H1 (cell line): ENCODE results near the gene ELMO1. TPM values are rescaled to one million over a fixed set of nuclear protein-coding genes. Genes with fewer than 3 reads are reported as not detected.

Experiments used
- CTCF ChIA-PET: fragments of 300-600 bp; sonication (Branson Sonifier 250); formaldehyde crosslinking; loops from one replicate; lab custom pipeline; 2021; ENCODE audit not compliant: partially characterized antibody; lab: Charles Lee
- POLR2A ChIA-PET: fragments of 300-600 bp; sonication (Branson Sonifier 250); formaldehyde crosslinking; loops from one replicate; lab custom pipeline; 2021; ENCODE audit warnings: inconsistent platforms; ENCODE audit not compliant: partially characterized antibody; lab: Charles Lee
- DNase-seq, 2 experiments: peaks; one replicate each; pipeline versions ENCODE4 v3.0.0 to v3.0.0-alpha.2; 2010 to 2022; ENCODE audit warnings: low spot score in 2 of 2, low read depth in 1 of 2, mixed read lengths in 1 of 2
- FAIRE-seq: peaks from 2 replicates; lab custom pipeline; 2011; peaks lifted over from hg19 to GRCh38; lab: Jason Lieb, UNC
- H2AFZ ChIP-seq: 2 replicates; pipeline ENCODE4 v1.8.1; 2012; ENCODE audit warnings: low read length, inconsistent platforms
- H2AK5ac ChIP-seq: 2 replicates; pipeline ENCODE4 v1.6.1; 2013; ENCODE audit warnings: low read depth, low read length
- H2BK120ac ChIP-seq: replicated peaks from 2 replicates; pipeline ENCODE3; 2013; ENCODE audit warnings: low read depth, low read length, inconsistent platforms
- H2BK12ac ChIP-seq: 2 replicates; pipeline ENCODE4 v1.6.1; 2013; ENCODE audit warnings: low read depth, low read length
- H2BK15ac ChIP-seq: 2 replicates; pipeline ENCODE4 v1.6.1; 2013; ENCODE audit warnings: low read length
- H2BK20ac ChIP-seq: 2 replicates; pipeline ENCODE4 v1.6.1; 2013; ENCODE audit warnings: low read length
- H2BK5ac ChIP-seq: 2 replicates; pipeline ENCODE4 v1.6.1; 2013; ENCODE audit warnings: low read depth, low read length
- H3K14ac ChIP-seq: 2 replicates; pipeline ENCODE4 v1.6.1; 2013; ENCODE audit warnings: inconsistent platforms; ENCODE audit not compliant: insufficient read length
- H3K18ac ChIP-seq: 2 replicates; pipeline ENCODE4 v1.6.1; 2013; ENCODE audit warnings: low read length; ENCODE audit errors: extremely low read depth
- H3K23ac ChIP-seq: 2 replicates; pipeline ENCODE4 v1.6.1; 2013; ENCODE audit warnings: inconsistent platforms; ENCODE audit not compliant: insufficient read length
- H3K23me2 ChIP-seq: 2 replicates; pipeline ENCODE4 v1.6.1; 2013; ENCODE audit warnings: low read depth, low read length
- H3K27ac ChIP-seq: 2 replicates; pipeline ENCODE4 v1.6.1; 2011; ENCODE audit warnings: low read depth, low read length, inconsistent platforms
- H3K27me3 ChIP-seq, 4 experiments: replicated peaks in 1 of 4; 1 replicate in 1 of 4; 2 replicates in 3 of 4; pipeline versions ENCODE4 v1.6.1 to v1.8.1; 2011 to 2013; ENCODE audit warnings: low read length in 3 of 4, mild to moderate bottlenecking in 3 of 4, inconsistent platforms in 2 of 4, mixed read lengths in 2 of 4, moderate library complexity in 1 of 4; ENCODE audit not compliant: control insufficient read depth in 3 of 4, insufficient read depth in 3 of 4; ENCODE audit errors: extremely low read depth in 1 of 4
- H3K36me3 ChIP-seq, 4 experiments: 2 replicates each; pipeline versions ENCODE4 v1.6.1 to v1.8.1; 2011 to 2013; ENCODE audit warnings: mild to moderate bottlenecking in 4 of 4, low read length in 3 of 4, moderate library complexity in 2 of 4, control low read depth in 1 of 4, inconsistent platforms in 1 of 4; ENCODE audit not compliant: insufficient read depth in 4 of 4, control insufficient read depth in 2 of 4
- H3K4ac ChIP-seq: replicated peaks from 2 replicates; pipeline ENCODE3; 2013; ENCODE audit warnings: low read length, low read depth, mixed read lengths, inconsistent platforms; ENCODE audit not compliant: insufficient read length
- H3K4me1 ChIP-seq, 4 experiments: replicated peaks in 1 of 4; 1 replicate in 1 of 4; 2 replicates in 3 of 4; pipeline versions ENCODE4 v1.6.1 to v1.8.1; 2011 to 2013; ENCODE audit warnings: low read length in 3 of 4, inconsistent platforms in 2 of 4, mixed read lengths in 1 of 4; ENCODE audit not compliant: insufficient read depth in 4 of 4, control insufficient read depth in 3 of 4
- H3K4me2 ChIP-seq, 2 experiments: 2 replicates each; pipeline versions ENCODE4 v1.6.1 to v1.8.1; 2011 to 2013; ENCODE audit warnings: low read depth in 2 of 2, low read length in 2 of 2, control low read depth in 1 of 2, inconsistent platforms in 1 of 2, mild to moderate bottlenecking in 1 of 2; ENCODE audit not compliant: insufficient read depth in 1 of 2
- H3K4me3 ChIP-seq, 4 experiments: fragments of 200-600, 300-600 bp in 1 of 4; sonication (generic), shearing (Covaris generic), sonication (Bioruptor Twin) in 1 of 4; 2 replicates each; pipeline versions ENCODE4 v1.5.1 to v1.8.1; 2011 to 2016; ENCODE audit warnings: low read length in 4 of 4, low read depth in 3 of 4, control low read depth in 2 of 4, inconsistent platforms in 2 of 4, mild to moderate bottlenecking in 2 of 4, mixed read lengths in 1 of 4, moderate library complexity in 1 of 4; ENCODE audit not compliant: insufficient read depth in 2 of 4; ENCODE audit errors: extremely low read depth in 1 of 4
- H3K56ac ChIP-seq: replicated peaks from 2 replicates; pipeline ENCODE3; 2013; ENCODE audit warnings: low read depth, mild to moderate bottlenecking, mixed read lengths, low read length, inconsistent platforms; ENCODE audit not compliant: insufficient read length
- H3K79me1 ChIP-seq: 2 replicates; pipeline ENCODE4 v1.6.1; 2013; ENCODE audit warnings: low read depth, low read length, control low read depth
- H3K79me2 ChIP-seq, 2 experiments: 2 replicates each; pipeline versions ENCODE4 v1.6.1 to v1.8.1; 2012 to 2013; ENCODE audit warnings: low read length in 2 of 2, mild to moderate bottlenecking in 2 of 2, inconsistent platforms in 1 of 2; ENCODE audit not compliant: insufficient read depth in 2 of 2, control insufficient read depth in 1 of 2
- H3K9ac ChIP-seq, 4 experiments: replicated peaks in 1 of 4; 1 replicate in 1 of 4; 2 replicates in 3 of 4; pipeline versions ENCODE4 v1.6.1 to v1.8.1; 2011 to 2013; ENCODE audit warnings: low read depth in 3 of 4, low read length in 3 of 4, control low read depth in 2 of 4, mild to moderate bottlenecking in 2 of 4, moderate library complexity in 2 of 4, inconsistent platforms in 1 of 4; ENCODE audit errors: extremely low read depth in 1 of 4
- H3K9me3 ChIP-seq, 2 experiments: 2 replicates each; pipeline versions ENCODE4 v1.6.1 to v1.8.1; 2012 to 2013; ENCODE audit warnings: mild to moderate bottlenecking in 2 of 2, moderate library complexity in 2 of 2, control low read depth in 1 of 2, inconsistent platforms in 1 of 2, low read depth in 1 of 2, low read length in 1 of 2, mixed read lengths in 1 of 2; ENCODE audit not compliant: insufficient read depth in 2 of 2
- H4K20me1 ChIP-seq, 2 experiments: replicated peaks in 1 of 2; 2 replicates each; pipeline versions ENCODE3 to v1.8.1; 2011 to 2013; ENCODE audit warnings: inconsistent platforms in 2 of 2, low read length in 2 of 2, mild to moderate bottlenecking in 1 of 2; ENCODE audit not compliant: insufficient read depth in 2 of 2, control insufficient read depth in 1 of 2
- H4K5ac ChIP-seq: 2 replicates; pipeline ENCODE4 v1.6.1; 2013; ENCODE audit warnings: low read length, low read depth, mixed read lengths, inconsistent platforms; ENCODE audit not compliant: insufficient read length
- H4K8ac ChIP-seq: 2 replicates; pipeline ENCODE4 v1.8.0; 2013; ENCODE audit warnings: mild to moderate bottlenecking, moderate library complexity, low read length, inconsistent platforms; ENCODE audit not compliant: insufficient read depth; ENCODE audit errors: extremely low read depth
- H4K91ac ChIP-seq: replicated peaks from 2 replicates; pipeline ENCODE3; 2013; ENCODE audit warnings: low read length, mixed read lengths, inconsistent platforms; ENCODE audit not compliant: insufficient read length
- CBX5 ChIP-seq: fragments of 300-800, 300-1000 bp; sonication (generic); IDR thresholded peaks from 2 replicates; pipeline ENCODE4 v1.7.1; 2016; ENCODE audit warnings: antibody characterized with exemption, low read length, low read depth
- CEBPB ChIP-seq: IDR thresholded peaks from 2 replicates; pipeline ENCODE4 v1.6.1; 2012; ENCODE audit warnings: low read depth, low read length
- CREB1 ChIP-seq: IDR thresholded peaks from 2 replicates; pipeline ENCODE4 v1.6.1; 2012; ENCODE audit warnings: inconsistent platforms
- CTCF ChIP-seq, 3 experiments: IDR thresholded peaks; 1 replicate in 2 of 3; 2 replicates in 1 of 3; pipeline versions ENCODE4 v1.5.1 to v1.6.1; 2011; ENCODE audit warnings: low read length in 3 of 3, mild to moderate bottlenecking in 3 of 3, inconsistent platforms in 2 of 3, low read depth in 1 of 3, moderate library complexity in 1 of 3; ENCODE audit not compliant: insufficient read depth in 1 of 3; ENCODE audit errors: control extremely low read depth in 1 of 3
- EP300 ChIP-seq, 2 experiments: IDR thresholded peaks; 1 replicate in 1 of 2; 2 replicates in 1 of 2; pipeline ENCODE4 v1.6.1; 2011 to 2012; ENCODE audit warnings: low read depth in 2 of 2, low read length in 2 of 2, mild to moderate bottlenecking in 2 of 2, borderline replicate concordance in 1 of 2, inconsistent platforms in 1 of 2, moderate library complexity in 1 of 2
- FOSL1 ChIP-seq: IDR thresholded peaks from 2 replicates; pipeline ENCODE4 v1.6.1; 2011; ENCODE audit warnings: mild to moderate bottlenecking, low read depth, low read length, moderate library complexity; ENCODE audit not compliant: insufficient read depth
- GABPA ChIP-seq: IDR thresholded peaks from 2 replicates; pipeline ENCODE4 v1.6.1; 2011; ENCODE audit warnings: mild to moderate bottlenecking, low read length, moderate library complexity, borderline replicate concordance; ENCODE audit not compliant: insufficient read depth
- KDM5A ChIP-seq: fragments of 200-600 bp; IDR thresholded peaks from 2 replicates; pipeline ENCODE4 v1.7.1; 2012; ENCODE audit warnings: mild to moderate bottlenecking, low read length, inconsistent platforms, mixed read lengths
- NANOG ChIP-seq: IDR thresholded peaks from 2 replicates; pipeline ENCODE4 v1.6.1; 2011; ENCODE audit warnings: low read length, low read depth, mild to moderate bottlenecking, inconsistent platforms; ENCODE audit not compliant: insufficient read depth, poor library complexity, severe bottlenecking
- NRF1 ChIP-seq: IDR thresholded peaks from 2 replicates; pipeline ENCODE4 v1.6.1; 2011; ENCODE audit warnings: mild to moderate bottlenecking, low read depth, low read length, improper control_type of control experiment
- SUZ12 ChIP-seq: fragments of 200-600 bp; sonication (generic); IDR thresholded peaks from 2 replicates; pipeline ENCODE4 v1.6.1; 2012; ENCODE audit warnings: mild to moderate bottlenecking, inconsistent platforms, low read length, moderate library complexity, mixed read lengths
- TAF1 ChIP-seq: IDR thresholded peaks from 2 replicates; pipeline ENCODE4 v1.6.1; 2011; ENCODE audit warnings: mild to moderate bottlenecking, low read depth, low read length
- WGBS, 2 experiments: shearing (Covaris generic) in 1 of 2; methylation state at CpG; one replicate each; pipeline versions ENCODE4 v1.1.6 to v1.1.7; 2013 to 2015; ENCODE audit warnings: low lambda C conversion rate in 2 of 2, mixed read lengths in 2 of 2, inconsistent platforms in 1 of 2, low coverage in 1 of 2, missing lambda C conversion rate in 1 of 2; ENCODE audit not compliant: insufficient replicate concordance in 2 of 2, insufficient coverage in 1 of 2, insufficient read length in 1 of 2; ENCODE audit errors: extremely low coverage in 1 of 2, missing lambda C conversion rate in 1 of 2; 5-methylcytosine and 5-hydroxymethylcytosine counted together
- polyA plus RNA-seq, 7 experiments: library from polyadenylated mRNA; depleted of rRNA in 3 of 7; stranded (reverse) in 5 of 7; unstranded in 2 of 7; fragments of >200 nt in 5 of 7; fragments of 200-250 nt in 2 of 7; gene quantifications; 1 replicate in 5 of 7; 2 replicates in 1 of 7; 4 replicates in 1 of 7; pipeline versions ENCODE4 v1.2.1 to v1.2.3, GENCODE V29; 2011 to 2013; ENCODE audit warnings: missing spikeins in 2 of 7, mixed read lengths in 2 of 7
- total RNA-seq: library from RNA; stranded (reverse); fragmentation: NEBNext Ultra II Directional; extraction: Animal tissue kit (Norgen Biotek cat#: 25700); gene quantifications from 2 replicates; pipeline ENCODE4 v1.2.1, GENCODE V29; 2021

The ELMO1 gene
- total and polyA plus RNA-seq, 2 of the 8 experiments (the other 6 are each of a cell fraction or from before 2014, with no cell fraction given), result 18.4 to 21.0 TPM

GRCh38 chr7:37497576-37497975 lies 48.9 kb upstream of the ELMO1 start:
- WGBS, 2 experiments, result 84% methylated on average over 6 of the region's 6 CpGs; no CpG with 5 or more reads in 1 of the 2 experiments
- H3K79me2 ChIP-seq, result no peaks in the 10 kb centered on the region
- DNase-seq, result no peak
- no peak for TF ChIP-seq CTCF (IDR thresholded peaks at IDR 0.05; ENCODE audit: control extremely low read depth in 1 of 3, insufficient read depth in 1 of 3, low read depth in 1 of 3, low read length in 3 of 3)
- TF ChIP-seq TAF1, result no peak
- no peak for TF ChIP-seq CEBPB
- no peak for TF ChIP-seq KDM5A
- TF ChIP-seq NANOG, result no peak
- no peak for TF ChIP-seq EP300 (IDR thresholded peaks at IDR 0.05; ENCODE audit: borderline replicate concordance in 1 of 2, low read depth in 2 of 2, low read length in 2 of 2)
- TF ChIP-seq CREB1, result no peak
- no peak for TF ChIP-seq CBX5
- TF ChIP-seq NRF1, result no peak
- TF ChIP-seq GABPA, result no peak
- TF ChIP-seq FOSL1, result no peak
- TF ChIP-seq SUZ12, result no peak

More at GRCh38 chr7:37497576-37497975, 48.9 kb upstream of the ELMO1 start:
- Histone ChIP-seq H2AFZ (no peak overlapping the region), H3K14ac (no peak overlapping the region), H2BK20ac (no peak overlapping the region), H3K4ac (no peak overlapping the region), H3K23me2 (no peaks in the 10 kb centered on the region), H3K9me3 (no peaks in the 10 kb centered on the region), H3K18ac (no peak overlapping the region), H2BK15ac (no peak overlapping the region), H2AK5ac (no peak overlapping the region), H4K20me1 (no peaks in the 10 kb centered on the region), H3K79me1 (no peaks in the 10 kb centered on the region), H2BK5ac (no peak overlapping the region), H2BK120ac (no peak overlapping the region), H3K56ac (no peak overlapping the region), H4K5ac (no peak overlapping the region), H3K23ac (no peak overlapping the region), H3K9ac (no peak overlapping the region), H2BK12ac (no peak overlapping the region), H3K36me3 (no peaks in the 10 kb centered on the region), H4K91ac (no peak overlapping the region), H3K4me1 (peaks cover 0 to 2% (median 0%) of the 10 kb centered on the region in 4 experiments; a peak in 3 of 7 replicates), H3K27ac (no peak overlapping the region), H4K8ac (no peak overlapping the region), H3K27me3 (no peaks in the 10 kb centered on the region), H3K4me3 (no peak overlapping the region), H3K4me2 (no peak overlapping the region)
- ChIA-PET CTCF (interaction anchor here (0.9 to 8.8 kb wide), 8 partner anchors 9 to 336 kb away, joined by 3 to 138 read pairs (median 6); no protein-coding TSS in a partner anchor), POLR2A (no interaction called here)
- no peak for FAIRE-seq
